Mesenchymal stem cell (in vitro differentiated cells and primary cell): Measurements from ENCODE around the gene PRAMEF8.
"Not testable (repeated sequence)": the region's sequence is repeated elsewhere in the genome, so short reads cannot be mapped to it uniquely, and the experiment has no call there.

Experiments used
- DNase-seq: peaks from one replicate; pipeline ENCODE4 v3.0.0-alpha.2; 2013
- H2AFZ ChIP-seq: one replicate; pipeline ENCODE4 v1.6.1; 2013; ENCODE audit warnings: low read depth, mild to moderate bottlenecking, control low read depth, inconsistent platforms, low read length, moderate library complexity
- H2AK5ac ChIP-seq: 2 replicates; pipeline ENCODE4 v1.6.1; 2013; ENCODE audit warnings: low read length, moderate library complexity, mild to moderate bottlenecking, inconsistent platforms; ENCODE audit not compliant: severe bottlenecking
- H2BK120ac ChIP-seq: one replicate; pipeline ENCODE4 v1.6.1; 2013; ENCODE audit warnings: low read depth, mild to moderate bottlenecking, inconsistent platforms, low read length, moderate library complexity
- H2BK12ac ChIP-seq, 2 experiments: one replicate each; pipeline ENCODE4 v1.6.1; 2013; ENCODE audit warnings: inconsistent platforms in 2 of 2, low read length in 2 of 2, mild to moderate bottlenecking in 2 of 2, moderate library complexity in 2 of 2, control low read depth in 1 of 2
- H2BK15ac ChIP-seq: one replicate; pipeline ENCODE4 v1.6.1; 2013; ENCODE audit warnings: mild to moderate bottlenecking, low read depth, inconsistent platforms; ENCODE audit not compliant: poor library complexity, severe bottlenecking
- H2BK5ac ChIP-seq: 2 replicates; pipeline ENCODE4 v1.6.1; 2013; ENCODE audit warnings: low read depth, mild to moderate bottlenecking, low read length, control low read depth, inconsistent platforms; ENCODE audit not compliant: poor library complexity, severe bottlenecking
- H3K14ac ChIP-seq, 2 experiments: one replicate each; pipeline ENCODE4 v1.6.1; 2013; ENCODE audit warnings: inconsistent platforms in 2 of 2, low read length in 2 of 2, control low read depth in 1 of 2, mild to moderate bottlenecking in 1 of 2, moderate library complexity in 1 of 2
- H3K18ac ChIP-seq, 2 experiments: one replicate each; pipeline ENCODE4 v1.6.1; 2013; ENCODE audit warnings: inconsistent platforms in 2 of 2, low read length in 2 of 2, control low read depth in 1 of 2, low read depth in 1 of 2, mild to moderate bottlenecking in 1 of 2
- H3K23ac ChIP-seq, 2 experiments: one replicate each; pipeline ENCODE4 v1.6.1; 2013; ENCODE audit warnings: inconsistent platforms in 2 of 2, low read length in 2 of 2, mild to moderate bottlenecking in 2 of 2, moderate library complexity in 2 of 2, control low read depth in 1 of 2
- H3K27ac ChIP-seq: 2 replicates; pipeline ENCODE4 v1.5.1; 2013; ENCODE audit warnings: mild to moderate bottlenecking, moderate library complexity, low read length, control low read depth, inconsistent platforms; ENCODE audit not compliant: poor library complexity, severe bottlenecking
- H3K27me3 ChIP-seq, 2 experiments: 2 replicates each; pipeline versions ENCODE4 v1.6.1 to v1.7.0; 2013; ENCODE audit warnings: low read length in 2 of 2, mild to moderate bottlenecking in 2 of 2, moderate library complexity in 2 of 2, control low read depth in 1 of 2, inconsistent platforms in 1 of 2; ENCODE audit not compliant: control insufficient read depth in 1 of 2, insufficient read depth in 1 of 2
- H3K36me3 ChIP-seq, 2 experiments: 2 replicates each; pipeline versions ENCODE4 v1.6.1 to v1.7.0; 2013; ENCODE audit warnings: low read length in 2 of 2, control low read depth in 1 of 2, inconsistent platforms in 1 of 2, low read depth in 1 of 2, mild to moderate bottlenecking in 1 of 2; ENCODE audit not compliant: insufficient read depth in 2 of 2, control insufficient read depth in 1 of 2
- H3K4ac ChIP-seq, 2 experiments: one replicate each; pipeline ENCODE4 v1.6.1; 2013; ENCODE audit warnings: inconsistent platforms in 2 of 2, low read length in 2 of 2, mild to moderate bottlenecking in 2 of 2, moderate library complexity in 2 of 2, control low read depth in 1 of 2, low read depth in 1 of 2
- H3K4me1 ChIP-seq: 2 replicates; pipeline ENCODE4 v1.6.1; 2013; ENCODE audit warnings: low read depth, low read length, control low read depth; ENCODE audit not compliant: control insufficient read depth, insufficient read depth
- H3K4me2 ChIP-seq: 2 replicates; pipeline ENCODE4 v1.6.1; 2013; ENCODE audit warnings: low read length, mild to moderate bottlenecking, inconsistent platforms; ENCODE audit not compliant: poor library complexity, severe bottlenecking
- H3K4me3 ChIP-seq, 2 experiments: 2 replicates each; pipeline versions ENCODE4 v1.5.1 to v1.7.0; 2013; ENCODE audit warnings: low read length in 2 of 2, mild to moderate bottlenecking in 2 of 2, control low read depth in 1 of 2, low read depth in 1 of 2; ENCODE audit not compliant: insufficient read depth in 1 of 2
- H3K79me1 ChIP-seq: replicated peaks from 2 replicates; pipeline ENCODE4 v1.6.1; 2013; ENCODE audit warnings: mild to moderate bottlenecking, control low read depth, low read length, inconsistent platforms; ENCODE audit not compliant: poor library complexity, severe bottlenecking
- H3K9ac ChIP-seq: 2 replicates; pipeline ENCODE4 v1.7.0; 2013; ENCODE audit warnings: mild to moderate bottlenecking, low read length, moderate library complexity
- H3K9me3 ChIP-seq: 2 replicates; pipeline ENCODE4 v1.7.0; 2013; ENCODE audit warnings: mild to moderate bottlenecking, low read length; ENCODE audit not compliant: control insufficient read depth
- H4K8ac ChIP-seq: one replicate; pipeline ENCODE4 v1.6.1; 2013; ENCODE audit warnings: inconsistent platforms, mild to moderate bottlenecking, low read length, moderate library complexity
- H4K91ac ChIP-seq: one replicate; pipeline ENCODE4 v1.6.1; 2013; ENCODE audit warnings: mild to moderate bottlenecking, low read length, inconsistent platforms
- WGBS: methylation state at CpG from one replicate; pipeline ENCODE4 v1.1.7; 2013; ENCODE audit warnings: mixed read lengths; 5-methylcytosine and 5-hydroxymethylcytosine counted together

The PRAMEF8 gene

DNA sequence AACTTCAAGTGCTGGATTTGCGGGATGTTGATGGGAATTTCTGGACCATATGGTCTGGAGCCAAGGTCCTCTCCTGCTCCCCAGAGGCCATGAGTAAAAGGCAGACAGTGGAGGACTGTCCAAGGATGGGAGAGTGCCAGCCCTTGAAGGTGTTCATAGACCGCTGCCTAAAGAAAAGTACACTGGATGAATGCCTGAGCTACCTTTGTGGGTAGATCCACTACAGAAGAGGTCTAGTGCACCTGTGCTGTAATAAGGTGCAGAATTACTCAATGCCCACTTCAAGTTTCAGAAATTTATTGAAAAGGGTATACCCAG lies 38.4 kb downstream of the PRAMEF8 start:
- H3K27me3 ChIP-seq, H3K36me3 ChIP-seq, H2BK5ac ChIP-seq, H3K4me1 ChIP-seq, H2AK5ac ChIP-seq, H4K8ac ChIP-seq, H2BK120ac ChIP-seq, H3K14ac ChIP-seq, H3K18ac ChIP-seq, DNase-seq, H3K9ac ChIP-seq, H3K79me1 ChIP-seq, H3K4ac ChIP-seq, H4K91ac ChIP-seq, H3K27ac ChIP-seq, H3K4me2 ChIP-seq, H2BK12ac ChIP-seq, H2BK15ac ChIP-seq, H3K4me3 ChIP-seq, H3K9me3 ChIP-seq, H3K23ac ChIP-seq, H2AFZ ChIP-seq: not testable (repeated sequence)
- 74% methylated on average over 2 of the region's 2 CpGs for WGBS

DNA sequence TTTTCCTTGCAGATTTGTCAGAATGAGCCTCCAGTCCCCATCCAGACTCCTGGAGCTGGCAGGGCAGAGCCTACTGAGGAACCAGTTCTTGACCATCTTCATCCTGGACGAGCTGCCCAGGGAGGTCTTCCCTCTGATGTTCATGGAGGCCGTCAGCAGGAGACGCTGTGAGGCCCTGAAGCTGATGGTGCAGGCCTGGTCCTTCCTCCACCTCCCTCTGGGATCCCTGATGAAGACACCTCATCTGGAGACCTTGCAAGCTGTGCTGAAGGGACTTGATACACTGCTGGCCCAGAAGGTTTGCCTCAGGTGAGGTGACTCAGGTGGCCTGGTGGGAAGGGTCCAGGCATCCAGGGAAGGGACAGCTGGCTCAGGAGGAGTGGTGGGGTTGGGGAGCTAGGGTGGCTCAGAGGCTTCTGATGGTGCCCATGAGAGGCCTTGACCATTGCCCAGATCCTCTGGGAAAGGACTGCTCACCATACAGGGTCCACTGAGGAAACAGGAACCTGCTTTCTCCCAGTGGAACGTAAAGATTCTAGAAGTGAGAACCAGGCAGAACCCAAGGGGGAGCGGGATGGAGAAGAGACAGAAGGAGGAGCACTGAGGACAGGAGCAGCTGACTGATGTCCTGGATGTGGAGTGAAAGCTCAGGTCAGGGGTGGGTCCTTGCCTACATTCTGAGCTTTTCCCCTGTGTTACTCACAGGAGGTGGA lies 38.9 kb downstream of the PRAMEF8 start:
- H3K79me1 ChIP-seq, H3K4me1 ChIP-seq, H2BK12ac ChIP-seq, H2AFZ ChIP-seq, H3K4me2 ChIP-seq, H3K14ac ChIP-seq, H3K4ac ChIP-seq, H4K8ac ChIP-seq, H2BK5ac ChIP-seq, H3K27ac ChIP-seq, DNase-seq, H3K4me3 ChIP-seq, H3K9ac ChIP-seq, H2AK5ac ChIP-seq, H3K23ac ChIP-seq, H3K9me3 ChIP-seq, H4K91ac ChIP-seq, H3K36me3 ChIP-seq, H2BK120ac ChIP-seq, H2BK15ac ChIP-seq, H3K18ac ChIP-seq, H3K27me3 ChIP-seq: not testable (repeated sequence)
- WGBS: 53% methylated on average over 5 of the region's 5 CpGs

DNA sequence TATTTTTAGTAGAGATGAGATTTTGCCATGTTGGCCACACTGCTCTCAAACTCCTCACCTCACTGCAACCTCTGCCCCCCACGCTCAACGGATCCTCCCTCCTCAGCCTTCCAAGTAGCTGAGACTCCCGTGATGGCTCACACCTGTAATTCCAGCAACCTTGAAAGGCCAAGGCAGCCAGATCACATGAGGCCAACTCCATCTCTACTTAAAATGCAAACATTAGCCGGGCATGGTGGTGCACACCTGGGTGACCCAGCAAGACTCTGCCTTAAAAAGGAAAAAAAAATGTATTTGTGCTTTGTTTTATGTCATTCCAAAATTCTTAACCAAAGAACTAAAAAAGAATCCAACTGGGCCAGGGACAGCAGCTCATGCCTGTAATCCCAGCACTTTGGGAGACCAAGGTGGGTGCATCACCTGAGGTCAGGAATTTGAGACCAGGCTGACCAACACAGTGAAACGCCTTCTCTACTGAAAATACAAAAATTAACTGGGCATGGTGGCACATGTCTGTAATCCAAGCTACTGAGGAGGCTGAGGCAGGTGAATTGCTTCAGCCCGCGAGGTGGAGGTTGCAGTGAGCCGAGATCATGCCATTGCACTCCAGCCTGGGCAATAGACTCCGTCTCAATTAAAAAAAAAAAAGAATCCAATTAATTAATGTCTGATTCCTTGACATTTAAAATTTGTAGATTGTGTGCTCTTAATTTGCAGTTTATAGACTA lies 41.2 kb downstream of the PRAMEF8 start:
- not testable (repeated sequence) for H3K4me2 ChIP-seq, H3K18ac ChIP-seq, H4K8ac ChIP-seq, H3K27me3 ChIP-seq, H2AK5ac ChIP-seq, H3K27ac ChIP-seq, H3K4me3 ChIP-seq, H3K9ac ChIP-seq, H2AFZ ChIP-seq, H3K23ac ChIP-seq, H2BK5ac ChIP-seq, H3K36me3 ChIP-seq, H2BK120ac ChIP-seq, H3K14ac ChIP-seq, H3K4ac ChIP-seq, H3K79me1 ChIP-seq, H2BK12ac ChIP-seq, H2BK15ac ChIP-seq, H3K4me1 ChIP-seq, H4K91ac ChIP-seq, DNase-seq, H3K9me3 ChIP-seq
- 73% methylated on average over 7 of the region's 9 CpGs for WGBS

GRCh38 chr1:13239633-13240032 lies 45.3 kb downstream of the PRAMEF8 start:
- H3K4me3 ChIP-seq, H3K9ac ChIP-seq, H3K18ac ChIP-seq, H3K36me3 ChIP-seq, H2BK15ac ChIP-seq, H2AK5ac ChIP-seq, H3K23ac ChIP-seq, H2BK5ac ChIP-seq, H3K4me2 ChIP-seq, H3K4me1 ChIP-seq, H3K27me3 ChIP-seq, H4K91ac ChIP-seq, H3K79me1 ChIP-seq, H2BK12ac ChIP-seq, H3K9me3 ChIP-seq, H3K4ac ChIP-seq, H2AFZ ChIP-seq, H2BK120ac ChIP-seq, H3K14ac ChIP-seq, H3K27ac ChIP-seq, DNase-seq, H4K8ac ChIP-seq: not testable (repeated sequence)
- 81% methylated on average over 4 of the region's 4 CpGs for WGBS
